HAP-1 (cell line): Measurements from ENCODE around the gene CACNB2.
"Not testable (repeated sequence)": the region's sequence is repeated elsewhere in the genome, so short reads cannot be mapped to it uniquely, and the experiment has no call there.

ENCODE experiments used
- DNase-seq, 2 experiments: peaks; one replicate each; pipeline ENCODE4 v3.0.0-alpha.2; 2016 to 2020; ENCODE audit warnings: low spot score in 2 of 2
- H3K27me3 ChIP-seq: fragments of 250-450 bp; sonication (Bioruptor Pico); 2 replicates; pipeline ENCODE4 v1.5.1; 2020; ENCODE audit warnings: low read depth, mild to moderate bottlenecking, moderate library complexity
- H3K36me3 ChIP-seq: fragments of 250-450 bp; sonication (Bioruptor Pico); replicated peaks from 2 replicates; pipeline ENCODE4 v1.5.1; 2020; ENCODE audit warnings: mild to moderate bottlenecking
- H3K4me1 ChIP-seq: fragments of 250-450 bp; sonication (Bioruptor Pico); 2 replicates; pipeline ENCODE4 v1.5.1; 2020; ENCODE audit warnings: mild to moderate bottlenecking
- H3K4me3 ChIP-seq: fragments of 250-450 bp; sonication (Bioruptor Pico); 2 replicates; pipeline ENCODE4 v1.5.1; 2020; ENCODE audit warnings: mild to moderate bottlenecking, moderate library complexity
- H3K9me3 ChIP-seq: fragments of 250-450 bp; sonication (Bioruptor Pico); 2 replicates; pipeline ENCODE4 v1.5.1; 2020; ENCODE audit warnings: mild to moderate bottlenecking, moderate library complexity
- in situ Hi-C: fragments of 300-500 bp; cut with MboI; formaldehyde crosslinking; loops from 3 replicates; pipeline ENCODE4 v1.14.3; 2020; ENCODE audit warnings: low sequenced_read_pairs, inconsistent platforms, mixed read lengths

The CACNB2 gene

GRCh38 chr10:18583575-18584270, 443.5 kb downstream of the CACNB2 start:
- Histone ChIP-seq H3K9me3 (no peaks in the 10 kb centered on the region), H3K4me3 (no peak overlapping the region), H3K27me3 (no peaks in the 10 kb centered on the region), H3K36me3 (peaks cover 10% of the 10 kb centered on the region; the same call in 1 of the 2 replicates), H3K4me1 (no peaks in the 10 kb centered on the region)
- in situ Hi-C loops = loop anchor here (5.0 kb wide), 1 partner anchor 46 kb away; no protein-coding TSS in a partner anchor
- DNase-seq = no peak

- in situ Hi-C loops, H3K4me1 ChIP-seq, H3K36me3 ChIP-seq, DNase-seq, H3K27me3 ChIP-seq, H3K4me3 ChIP-seq, H3K9me3 ChIP-seq: not testable (repeated sequence)
Measured at GRCh38 chr10:18586637-18587036, 446.4 kb downstream of the CACNB2 start.

GRCh38 chr10:18591141-18591540, 450.9 kb downstream of the CACNB2 start:
- in situ Hi-C loops, H3K4me3 ChIP-seq, H3K36me3 ChIP-seq, H3K9me3 ChIP-seq, H3K27me3 ChIP-seq, H3K4me1 ChIP-seq, DNase-seq: not testable (repeated sequence)
